Measurements from ENCODE around the gene BACH2. TPM values are rescaled to one million over a fixed set of nuclear protein-coding genes. Genes with fewer than 3 reads are reported as not detected.

BACH2 gene
- total RNA-seq, 1 donor from 2014 or later, result 6.4 TPM

DNA sequence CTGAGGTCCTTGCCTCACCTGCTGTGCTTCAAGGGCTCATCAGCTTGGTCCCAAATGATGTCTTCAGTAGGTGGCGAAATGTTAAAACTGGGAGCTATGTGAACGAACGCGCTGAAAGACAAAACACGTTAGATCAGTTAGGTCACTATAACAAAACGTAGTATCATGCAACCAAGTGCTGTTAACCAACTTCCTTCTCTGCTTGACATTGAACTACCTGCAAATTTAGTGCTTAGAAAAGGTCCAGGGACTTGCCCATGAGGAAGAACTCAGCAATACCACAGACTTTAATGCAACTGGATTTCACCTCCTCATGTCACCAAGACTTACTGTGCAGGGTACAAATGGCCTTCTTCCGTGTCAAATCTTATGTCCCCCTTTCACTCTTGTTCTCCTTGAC is 24.8 kb downstream of the BACH2 start:
- intact Hi-C loops (cut with DNase I), result no loop called here
- DNase-seq (ENCODE audit: extremely low spot score in 2 of 2), result no peak
- TF ChIP-seq POLR2A (IDR thresholded peaks at IDR 0.05) (no peak), POLR2AphosphoS5 (IDR thresholded peaks at IDR 0.05; ENCODE audit: insufficient read depth in 1 of 2, low read depth in 1 of 2) (no peak)
- TF ChIP-seq, protein P1, sequence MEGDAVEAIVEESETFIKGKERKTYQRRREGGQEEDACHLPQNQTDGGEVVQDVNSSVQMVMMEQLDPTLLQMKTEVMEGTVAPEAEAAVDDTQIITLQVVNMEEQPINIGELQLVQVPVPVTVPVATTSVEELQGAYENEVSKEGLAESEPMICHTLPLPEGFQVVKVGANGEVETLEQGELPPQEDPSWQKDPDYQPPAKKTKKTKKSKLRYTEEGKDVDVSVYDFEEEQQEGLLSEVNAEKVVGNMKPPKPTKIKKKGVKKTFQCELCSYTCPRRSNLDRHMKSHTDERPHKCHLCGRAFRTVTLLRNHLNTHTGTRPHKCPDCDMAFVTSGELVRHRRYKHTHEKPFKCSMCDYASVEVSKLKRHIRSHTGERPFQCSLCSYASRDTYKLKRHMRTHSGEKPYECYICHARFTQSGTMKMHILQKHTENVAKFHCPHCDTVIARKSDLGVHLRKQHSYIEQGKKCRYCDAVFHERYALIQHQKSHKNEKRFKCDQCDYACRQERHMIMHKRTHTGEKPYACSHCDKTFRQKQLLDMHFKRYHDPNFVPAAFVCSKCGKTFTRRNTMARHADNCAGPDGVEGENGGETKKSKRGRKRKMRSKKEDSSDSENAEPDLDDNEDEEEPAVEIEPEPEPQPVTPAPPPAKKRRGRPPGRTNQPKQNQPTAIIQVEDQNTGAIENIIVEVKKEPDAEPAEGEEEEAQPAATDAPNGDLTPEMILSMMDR (IDR thresholded peaks at IDR 0.05), result no peak
- H3K27ac ChIP-seq, result no peak overlapping the region
- H3K9me3 ChIP-seq, result peaks cover 5% of the 10 kb centered on the region
- H3K4me3 ChIP-seq, result no peak overlapping the region
- H3K27me3 ChIP-seq, result no peaks in the 10 kb centered on the region
- no peaks in the 10 kb centered on the region for H3K36me3 ChIP-seq
- no peaks in the 10 kb centered on the region for H3K4me1 ChIP-seq

DNA sequence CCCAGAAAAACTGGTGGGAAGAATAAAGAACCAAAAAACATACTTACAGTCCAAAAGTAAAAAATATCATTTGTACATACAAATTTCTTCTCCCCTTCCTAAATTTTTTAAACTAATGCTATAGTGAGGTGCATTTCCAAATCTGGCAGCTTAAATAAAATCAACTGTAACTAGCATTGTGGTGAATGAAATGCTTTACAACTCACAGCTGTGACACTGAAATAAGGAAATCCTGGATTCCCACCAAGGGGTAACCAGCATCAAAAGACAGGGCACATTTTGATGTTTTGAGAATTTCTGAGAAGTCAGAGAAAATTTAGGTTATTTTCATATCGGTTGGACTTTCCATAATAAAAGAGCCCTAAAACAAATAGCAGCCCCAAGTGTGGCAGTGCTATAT is 27.3 kb downstream of the BACH2 start:
- H3K36me3 ChIP-seq, result no peaks in the 10 kb centered on the region
- H3K4me1 ChIP-seq, result no peaks in the 10 kb centered on the region
- intact Hi-C loops (cut with DNase I), result no loop called here
- H3K4me3 ChIP-seq, result no peak overlapping the region
- no peaks in the 10 kb centered on the region for H3K27me3 ChIP-seq
- H3K27ac ChIP-seq, result no peak overlapping the region
- no peak for TF ChIP-seq POLR2A (IDR thresholded peaks at IDR 0.05)
- TF ChIP-seq POLR2AphosphoS5 (IDR thresholded peaks at IDR 0.05; ENCODE audit: insufficient read depth in 1 of 2, low read depth in 1 of 2), result no peak
- TF ChIP-seq, protein P1 (IDR thresholded peaks at IDR 0.05), result no peak
- peaks cover 5% of the 10 kb centered on the region for H3K9me3 ChIP-seq
- no peak for DNase-seq (ENCODE audit: extremely low spot score in 2 of 2)

DNA sequence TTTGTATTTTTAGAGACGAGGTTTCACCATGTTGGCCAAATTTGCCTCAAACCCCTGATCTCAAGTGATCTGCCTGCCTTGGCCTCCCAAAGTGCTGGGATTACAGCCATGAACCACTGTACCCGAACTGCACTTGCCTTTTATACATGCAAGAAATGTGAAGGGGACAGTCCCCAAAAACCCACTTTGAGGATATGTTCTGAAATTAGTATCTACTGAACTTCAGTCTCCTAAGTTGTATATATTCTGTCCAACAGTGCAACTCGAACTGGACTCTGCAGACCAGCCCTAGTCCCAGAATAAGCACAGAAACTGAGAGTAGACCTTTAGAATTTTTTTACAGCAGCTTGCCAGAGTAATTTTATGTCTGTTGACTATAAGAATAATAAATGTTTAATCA is 28.5 kb downstream of the BACH2 start:
- intact Hi-C loops (cut with DNase I), result no loop called here
- Histone ChIP-seq H3K27ac (no peak overlapping the region), H3K9me3 (peaks cover 5% of the 10 kb centered on the region), H3K4me1 (no peaks in the 10 kb centered on the region), H3K27me3 (no peaks in the 10 kb centered on the region), H3K36me3 (no peaks in the 10 kb centered on the region), H3K4me3 (no peak overlapping the region)
- DNase-seq (ENCODE audit: extremely low spot score in 2 of 2), result no peak
- TF ChIP-seq POLR2AphosphoS5 (IDR thresholded peaks at IDR 0.05; ENCODE audit: insufficient read depth in 1 of 2, low read depth in 1 of 2) (no peak), POLR2A (IDR thresholded peaks at IDR 0.05) (no peak)
- TF ChIP-seq, protein P1 (IDR thresholded peaks at IDR 0.05), result no peak

DNA sequence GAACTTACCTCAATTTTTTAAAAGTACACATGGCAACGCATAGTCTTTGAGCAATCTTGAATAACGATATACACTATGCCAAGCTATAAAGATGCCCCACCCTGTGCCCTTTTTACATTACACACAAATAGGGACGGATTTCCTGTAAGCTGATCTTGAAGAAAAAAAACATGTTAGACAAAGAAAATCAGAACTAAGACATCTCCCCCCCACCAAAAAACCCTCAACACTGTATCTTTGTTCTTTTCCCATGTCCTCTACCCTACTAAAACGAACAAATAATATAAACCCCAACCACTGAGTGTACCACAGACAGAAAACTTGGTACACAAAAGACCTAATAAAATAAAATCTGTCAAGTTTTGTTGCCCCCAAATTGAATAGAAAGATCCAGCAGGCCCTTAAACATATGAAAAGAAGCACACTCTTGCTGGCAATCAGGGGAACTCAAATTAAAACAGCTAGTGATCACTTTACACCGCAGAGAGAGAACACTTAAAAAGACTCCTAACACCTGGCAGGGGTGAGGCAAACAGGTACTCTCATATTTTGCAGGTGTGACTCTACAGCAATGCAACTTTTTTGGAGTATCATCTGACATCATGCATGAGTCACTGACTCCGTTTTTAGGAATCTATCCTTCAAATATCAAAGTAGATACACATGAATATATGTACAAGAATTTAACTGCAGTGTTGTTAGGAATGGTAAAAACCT is 29.6 kb downstream of the BACH2 start:
- DNase-seq (ENCODE audit: extremely low spot score in 2 of 2), result no peak
- Histone ChIP-seq H3K4me1 (no peaks in the 10 kb centered on the region), H3K4me3 (no peak overlapping the region), H3K9me3 (peaks cover 5% of the 10 kb centered on the region), H3K36me3 (no peaks in the 10 kb centered on the region), H3K27ac (no peak overlapping the region), H3K27me3 (no peaks in the 10 kb centered on the region)
- TF ChIP-seq, protein P1 (IDR thresholded peaks at IDR 0.05), result no peak
- TF ChIP-seq POLR2AphosphoS5 (IDR thresholded peaks at IDR 0.05; ENCODE audit: insufficient read depth in 1 of 2, low read depth in 1 of 2) (no peak), POLR2A (IDR thresholded peaks at IDR 0.05) (no peak)
- intact Hi-C loops (cut with DNase I), result no loop called here

DNA sequence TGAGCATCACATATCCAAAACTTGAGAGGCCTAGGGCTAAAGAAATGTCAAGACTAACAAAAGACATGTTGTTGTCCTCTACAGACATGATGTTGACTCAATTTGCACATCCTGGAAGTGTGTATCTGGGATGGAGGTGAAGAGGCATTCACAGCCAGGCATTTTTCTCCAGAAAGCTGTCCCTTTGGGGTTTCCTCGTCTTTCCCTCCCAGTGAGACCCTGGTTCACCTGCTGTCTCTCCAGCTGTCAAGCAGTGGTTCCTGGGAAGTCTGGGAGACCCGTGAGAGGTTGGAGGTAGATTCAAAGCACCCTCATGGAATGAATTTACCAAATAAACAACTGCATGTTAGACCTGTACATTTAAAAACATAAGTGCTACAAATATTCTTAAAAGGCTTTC is 32.1 kb downstream of the BACH2 start:
- Histone ChIP-seq H3K27ac (no peak overlapping the region), H3K4me3 (no peak overlapping the region), H3K36me3 (no peaks in the 10 kb centered on the region), H3K27me3 (no peaks in the 10 kb centered on the region), H3K9me3 (no peaks in the 10 kb centered on the region), H3K4me1 (no peaks in the 10 kb centered on the region)
- TF ChIP-seq, protein P1 (IDR thresholded peaks at IDR 0.05), result no peak
- no peak for TF ChIP-seq POLR2AphosphoS5 (IDR thresholded peaks at IDR 0.05; ENCODE audit: insufficient read depth in 1 of 2, low read depth in 1 of 2)
- no peak for TF ChIP-seq POLR2A (IDR thresholded peaks at IDR 0.05)
- intact Hi-C loops (cut with DNase I), result no loop called here
- no peak for DNase-seq (ENCODE audit: extremely low spot score in 2 of 2)
